NCI-H82 treated with DMSO at 0.1 percent for 48 hours (cell line): ENCODE results near the gene TUB.

ENCODE experiments used
- DNase-seq: peaks from one replicate; lab custom pipeline; 2025; ENCODE audit not compliant: unreplicated experiment; lab: John Stamatoyannopoulos, UW

The TUB gene

DNA sequence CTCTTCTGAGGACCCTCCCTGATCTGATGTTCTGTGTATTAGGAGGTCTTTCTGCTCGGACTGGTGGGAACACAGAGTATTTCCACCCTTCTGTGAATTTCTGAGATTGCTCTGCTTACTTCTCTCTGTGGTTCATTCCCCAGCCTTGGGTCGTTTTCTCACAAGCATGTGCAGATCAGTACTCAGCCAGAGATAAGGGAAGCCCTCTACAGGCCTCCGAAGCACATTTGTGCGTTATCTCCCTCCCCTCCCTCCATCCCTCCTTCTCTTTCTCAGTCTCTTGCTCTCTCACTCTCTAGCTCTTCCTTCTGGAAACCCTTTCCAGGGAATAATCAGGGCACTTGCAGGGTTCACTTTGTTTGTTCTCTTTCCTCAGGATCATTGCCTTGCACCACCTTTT is 35.2 kb upstream of the TUB start:
- no peak for DNase-seq

DNA sequence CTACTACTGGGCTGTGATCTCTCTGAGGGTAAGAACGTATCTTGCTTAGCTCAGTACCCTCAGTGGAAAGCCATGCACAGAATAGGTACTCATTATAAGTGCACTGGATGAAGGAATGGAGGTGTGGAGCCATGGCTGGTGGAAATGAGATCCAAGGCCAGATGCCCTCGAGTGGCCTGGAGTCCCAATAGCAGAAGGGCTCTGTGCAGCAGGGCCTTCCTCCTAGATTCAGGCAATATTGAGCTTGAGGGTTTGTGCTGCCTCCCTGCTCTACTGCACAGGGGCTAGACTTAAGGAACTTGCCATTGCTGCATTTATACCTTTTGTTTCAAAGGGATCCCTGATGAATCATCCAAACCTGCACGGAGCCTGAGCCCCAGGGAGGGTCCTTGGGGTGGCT is 33.6 kb upstream of the TUB start:
- DNase-seq = no peak

GRCh38 chr11:8049084-8049483 is 31.9 kb upstream of the TUB start:
- DNase-seq = no peak

DNA sequence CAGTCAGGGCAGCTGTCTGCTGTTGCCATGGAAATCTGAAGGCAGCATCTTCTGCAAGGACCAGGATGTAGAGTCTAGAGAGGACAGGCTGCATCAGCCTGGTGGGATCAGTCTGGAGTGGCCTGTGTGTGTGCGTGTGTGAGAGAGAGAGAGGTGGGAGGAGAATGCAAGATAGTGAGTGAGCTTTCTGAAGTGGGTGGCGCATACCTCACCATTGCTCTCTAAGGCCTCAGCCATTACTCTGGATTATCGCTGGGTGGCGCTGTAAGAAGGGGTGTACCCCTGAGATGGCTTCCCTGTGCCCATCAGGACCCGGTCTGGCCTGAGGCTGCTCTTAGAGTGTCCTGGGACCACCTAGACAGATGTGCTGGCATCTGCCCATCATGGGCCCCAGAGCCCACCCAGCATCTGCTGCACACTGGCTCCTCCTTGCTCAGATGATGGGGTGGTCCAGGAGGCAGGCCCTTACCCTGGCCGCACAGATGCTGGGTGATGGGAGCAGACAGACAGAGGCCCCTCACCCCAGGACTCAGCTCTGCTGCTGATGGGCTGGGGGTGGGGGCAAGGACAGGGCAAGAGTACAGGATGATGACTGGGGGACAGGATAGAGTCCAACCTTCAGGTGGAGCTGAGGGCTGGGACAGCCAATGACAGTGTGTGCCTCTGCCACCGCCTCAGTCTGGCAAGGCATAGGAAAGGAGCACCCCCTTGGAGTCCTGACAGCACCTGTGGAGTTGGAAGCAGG is 25.7 kb upstream of the TUB start:
- DNase-seq = no peak

DNA sequence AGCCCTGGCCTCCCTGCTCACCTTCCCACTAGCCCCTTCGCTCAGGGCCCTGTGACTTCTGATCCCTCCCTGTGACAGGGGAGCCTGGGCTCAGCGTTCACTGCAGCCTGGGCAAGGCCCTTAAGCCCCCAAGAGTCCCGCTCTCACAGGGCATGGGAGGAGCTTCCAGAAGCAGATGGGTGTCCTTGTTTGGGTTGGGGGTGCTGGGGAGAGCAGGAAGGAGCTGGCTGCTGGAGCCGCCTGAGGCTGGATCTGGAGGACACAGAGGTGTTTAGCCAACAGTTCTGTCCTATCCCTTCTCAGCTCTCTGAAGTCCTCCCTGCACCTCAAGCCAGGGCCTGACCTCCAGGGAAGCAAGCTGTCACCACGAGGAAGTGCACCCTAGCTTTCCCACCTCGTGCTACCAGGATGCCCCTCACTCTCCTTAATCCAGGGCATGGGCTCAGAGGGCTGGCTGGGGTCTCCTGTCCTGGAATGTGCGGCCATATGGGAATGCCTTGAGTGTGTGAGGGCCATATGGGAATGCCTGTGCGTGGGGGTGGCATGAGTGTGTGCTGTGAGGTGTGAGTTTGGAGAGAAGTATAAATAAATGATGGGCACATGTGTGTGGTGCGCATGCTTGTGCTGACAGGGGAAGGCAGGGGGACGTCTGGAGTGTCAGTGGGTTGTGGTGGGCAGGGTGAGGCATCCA is 25.0 kb upstream of the TUB start:
- no peak for DNase-seq

- DNase-seq = no peak
These were observed 24.1 kb upstream of the TUB start for GRCh38 chr11:8056810-8057463.

DNA sequence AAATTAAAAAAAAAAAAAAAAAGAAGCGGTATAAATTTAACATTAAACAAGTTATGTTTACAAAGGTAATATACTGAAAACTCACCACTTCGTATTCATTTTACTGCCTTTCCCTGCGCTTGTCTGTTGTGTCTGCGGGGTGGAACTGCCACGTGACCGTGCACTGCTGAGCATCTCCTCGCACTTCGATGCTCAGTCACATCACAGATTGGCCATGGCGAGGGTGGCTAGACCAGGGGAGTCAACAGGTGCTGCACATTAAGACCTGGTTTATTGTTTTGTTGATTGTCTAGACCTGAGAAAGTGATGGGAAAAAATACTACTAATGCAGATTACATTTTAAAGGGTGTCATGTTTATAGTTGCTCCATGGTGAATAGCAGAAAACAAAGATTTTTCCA is 22.8 kb upstream of the TUB start:
- DNase-seq = no peak

GRCh38 chr11:8059030-8059429 is 22.0 kb upstream of the TUB start:
- DNase-seq = no peak

GRCh38 chr11:8059571-8060011 is 21.4 kb upstream of the TUB start:
- DNase-seq = no peak

GRCh38 chr11:8060146-8060719 is 20.8 kb upstream of the TUB start:
- no peak for DNase-seq

DNA sequence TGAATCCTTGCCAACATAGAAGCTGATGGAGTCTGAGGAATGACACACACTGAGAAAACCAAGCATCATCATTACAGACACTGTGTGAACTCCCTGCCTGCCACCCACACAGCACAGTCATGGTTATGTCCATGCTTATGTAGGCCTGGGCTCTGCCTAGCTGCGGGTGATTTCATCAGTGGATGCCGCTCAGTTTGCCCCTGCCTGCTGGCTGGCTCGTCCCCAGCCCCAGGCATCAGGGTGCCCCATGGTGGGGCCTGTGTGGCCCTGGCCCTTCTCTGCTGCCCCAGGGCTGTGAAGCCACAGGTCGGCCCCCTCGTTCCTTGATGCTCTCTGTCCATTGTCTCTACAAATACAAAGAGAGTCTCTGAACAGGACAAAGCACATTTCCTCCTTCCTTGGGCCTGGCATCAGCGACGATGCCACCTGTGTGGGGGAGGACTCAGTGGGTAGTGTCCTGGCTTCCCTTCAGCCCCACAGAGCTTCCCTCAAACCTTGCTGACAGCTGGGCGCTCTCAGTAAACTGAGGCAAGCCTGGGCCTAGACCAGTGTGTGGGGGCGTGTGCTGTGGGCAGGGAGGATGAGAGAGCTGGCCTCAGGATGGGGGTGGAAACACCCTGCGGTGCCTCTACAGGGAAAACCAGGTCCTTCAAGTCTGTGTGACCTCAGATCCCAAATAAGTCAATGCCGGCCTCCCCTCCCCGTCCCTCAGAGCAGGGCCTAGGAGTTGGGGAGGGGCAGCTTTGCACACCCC is 20.0 kb upstream of the TUB start:
- no peak for DNase-seq

DNA sequence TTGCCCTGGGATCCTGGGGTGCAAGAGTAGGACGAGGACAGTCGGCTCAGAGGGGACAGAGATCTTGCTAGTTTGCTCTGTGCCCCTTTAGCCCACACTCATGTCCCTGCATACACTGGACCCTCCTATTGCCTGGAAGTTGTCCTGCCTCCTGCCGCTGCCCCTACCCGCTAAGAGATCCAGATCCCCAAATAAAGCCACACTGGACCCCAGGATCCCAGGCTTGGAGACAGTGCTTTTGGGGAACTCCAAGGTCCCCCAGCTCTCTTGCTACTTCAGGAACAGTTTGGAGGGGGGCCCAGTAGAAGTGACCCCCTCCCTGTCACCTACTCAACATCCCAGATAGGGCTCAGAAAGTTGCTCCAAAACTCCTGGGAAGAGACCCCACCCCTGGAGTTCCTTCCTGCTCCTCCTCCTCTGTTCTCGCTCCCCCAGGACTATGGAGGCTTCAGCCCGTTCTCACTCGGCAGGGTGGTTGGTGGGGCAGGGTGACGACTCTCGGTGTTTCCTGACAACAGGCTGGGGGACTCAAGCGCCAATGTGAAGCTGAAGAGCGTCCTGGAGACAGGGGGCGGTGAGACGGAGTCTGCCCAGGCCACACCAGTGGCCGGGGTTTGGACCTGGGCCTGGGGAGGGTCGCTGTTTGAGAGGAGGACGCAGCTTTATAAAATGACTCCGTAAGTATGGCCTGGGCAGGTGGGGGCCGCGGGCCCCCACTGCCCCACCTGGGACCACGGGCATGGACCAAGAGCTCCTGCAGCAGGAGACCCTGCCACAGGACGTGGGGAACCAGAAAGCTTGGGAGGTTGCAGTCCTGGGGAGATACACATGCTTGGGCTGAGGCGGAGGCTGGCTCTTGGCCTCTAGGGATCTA is 19.2 kb upstream of the TUB start:
- no peak for DNase-seq

DNA sequence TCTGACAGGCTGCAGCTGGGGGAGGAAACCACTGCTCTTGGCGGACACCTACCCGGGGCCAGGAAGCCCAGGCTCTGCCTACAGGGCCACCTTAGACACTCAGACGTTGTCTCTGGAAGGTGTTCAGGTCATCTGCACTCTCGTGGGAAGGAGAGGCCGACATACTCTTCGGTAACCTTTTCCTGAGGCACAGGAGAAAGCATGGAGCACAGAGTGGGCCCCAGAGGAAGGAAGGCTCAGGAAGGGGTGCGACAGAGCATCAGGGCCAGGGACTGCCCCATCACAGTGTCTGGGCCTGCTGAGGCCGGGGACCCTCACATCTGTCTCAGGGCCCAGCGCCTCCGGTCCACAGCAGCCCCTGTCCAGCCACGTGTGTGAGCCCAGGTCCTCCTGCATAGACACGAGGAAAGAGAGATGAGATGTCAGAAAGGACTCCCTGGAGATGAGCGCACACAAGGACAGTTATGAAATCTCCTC is 18.2 kb upstream of the TUB start:
- no peak for DNase-seq

- DNase-seq = no peak
These were observed 17.7 kb upstream of the TUB start for GRCh38 chr11:8063324-8063723.

GRCh38 chr11:8065031-8065430 is 16.0 kb upstream of the TUB start:
- DNase-seq = no peak

GRCh38 chr11:8066036-8066910 is 14.7 kb upstream of the TUB start:
- no peak for DNase-seq

GRCh38 chr11:8066911-8067455 is 14.0 kb upstream of the TUB start:
- no peak for DNase-seq

DNA sequence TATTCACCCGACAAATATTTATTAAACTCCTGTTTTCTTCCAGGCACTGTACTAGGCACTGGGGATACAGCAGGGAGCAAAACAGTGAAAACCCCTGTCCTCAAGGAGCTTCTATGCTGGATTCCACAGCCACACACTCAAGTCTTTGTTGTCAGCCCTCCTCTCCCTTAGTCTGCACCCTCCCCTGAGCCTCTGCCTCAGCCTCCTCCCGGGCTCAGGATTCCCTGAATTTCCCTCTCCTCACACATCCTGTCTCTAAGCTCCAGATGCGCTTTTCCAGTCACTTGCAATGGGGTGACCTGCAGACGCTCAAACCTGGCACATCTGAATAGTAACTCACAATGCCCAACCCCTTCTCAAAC is 13.5 kb upstream of the TUB start:
- no peak for DNase-seq
